Activated naive CD4-positive, alpha-beta T cell treated with anti-CD3 and anti-CD28 coated beads, Interleukin-2, amount 50 U/mL, for 24 hours (primary cell): ENCODE measurements around the gene PEX5L.
"Not testable (repeated sequence)": the region's sequence is repeated elsewhere in the genome, so short reads cannot be mapped to it uniquely, and the experiment has no call there.

Experiments
- H3K27ac Mint-ChIP-seq: one replicate; pipeline ENCODE4 v1.8.0; 2021; ENCODE audit warnings: mild to moderate bottlenecking, mixed read lengths
- H3K27me3 Mint-ChIP-seq: one replicate; pipeline ENCODE4 v1.8.0; 2021; ENCODE audit warnings: mixed read lengths
- H3K36me3 Mint-ChIP-seq: one replicate; pipeline ENCODE4 v1.8.0; 2021; ENCODE audit warnings: mixed read lengths
- H3K4me1 Mint-ChIP-seq: one replicate; pipeline ENCODE4 v1.8.0; 2021; ENCODE audit warnings: mixed read lengths
- H3K4me3 Mint-ChIP-seq: one replicate; pipeline ENCODE4 v1.8.0; 2021; ENCODE audit warnings: mild to moderate bottlenecking, mixed read lengths
- H3K9me3 Mint-ChIP-seq: one replicate; pipeline ENCODE4 v1.8.0; 2021; ENCODE audit warnings: mixed read lengths

The PEX5L gene

GRCh38 chr3:179825527-179826246 lies 211.1 kb downstream of the PEX5L start:
- H3K9me3 Mint-ChIP-seq: no peaks in the 10 kb centered on the region
- H3K36me3 Mint-ChIP-seq: no peaks in the 10 kb centered on the region
- H3K4me3 Mint-ChIP-seq: no peak overlapping the region
- H3K4me1 Mint-ChIP-seq: no peaks in the 10 kb centered on the region
- H3K27me3 Mint-ChIP-seq: peaks cover 11% of the 10 kb centered on the region
- no peak overlapping the region for H3K27ac Mint-ChIP-seq

GRCh38 chr3:179822296-179822695 lies 214.4 kb downstream of the PEX5L start:
- Mint-ChIP-seq H3K27me3 (peaks cover 8% of the 10 kb centered on the region), H3K4me3 (no peak overlapping the region), H3K36me3 (no peaks in the 10 kb centered on the region), H3K4me1 (no peaks in the 10 kb centered on the region), H3K9me3 (no peaks in the 10 kb centered on the region), H3K27ac (no peak overlapping the region)

GRCh38 chr3:179819379-179819778 lies 217.4 kb downstream of the PEX5L start:
- H3K27me3 Mint-ChIP-seq: peaks cover 9% of the 10 kb centered on the region
- no peak overlapping the region for H3K4me3 Mint-ChIP-seq
- H3K27ac Mint-ChIP-seq: no peak overlapping the region
- no peaks in the 10 kb centered on the region for H3K36me3 Mint-ChIP-seq
- no peaks in the 10 kb centered on the region for H3K9me3 Mint-ChIP-seq
- H3K4me1 Mint-ChIP-seq: no peaks in the 10 kb centered on the region

- peaks cover 2% of the 10 kb centered on the region for H3K27me3 Mint-ChIP-seq
- no peaks in the 10 kb centered on the region for H3K9me3 Mint-ChIP-seq
- H3K36me3 Mint-ChIP-seq: no peaks in the 10 kb centered on the region
- no peak overlapping the region for H3K27ac Mint-ChIP-seq
- H3K4me3 Mint-ChIP-seq: no peak overlapping the region
- no peaks in the 10 kb centered on the region for H3K4me1 Mint-ChIP-seq
Observed at GRCh38 chr3:179812096-179812382, 224.7 kb downstream of the PEX5L start.

DNA sequence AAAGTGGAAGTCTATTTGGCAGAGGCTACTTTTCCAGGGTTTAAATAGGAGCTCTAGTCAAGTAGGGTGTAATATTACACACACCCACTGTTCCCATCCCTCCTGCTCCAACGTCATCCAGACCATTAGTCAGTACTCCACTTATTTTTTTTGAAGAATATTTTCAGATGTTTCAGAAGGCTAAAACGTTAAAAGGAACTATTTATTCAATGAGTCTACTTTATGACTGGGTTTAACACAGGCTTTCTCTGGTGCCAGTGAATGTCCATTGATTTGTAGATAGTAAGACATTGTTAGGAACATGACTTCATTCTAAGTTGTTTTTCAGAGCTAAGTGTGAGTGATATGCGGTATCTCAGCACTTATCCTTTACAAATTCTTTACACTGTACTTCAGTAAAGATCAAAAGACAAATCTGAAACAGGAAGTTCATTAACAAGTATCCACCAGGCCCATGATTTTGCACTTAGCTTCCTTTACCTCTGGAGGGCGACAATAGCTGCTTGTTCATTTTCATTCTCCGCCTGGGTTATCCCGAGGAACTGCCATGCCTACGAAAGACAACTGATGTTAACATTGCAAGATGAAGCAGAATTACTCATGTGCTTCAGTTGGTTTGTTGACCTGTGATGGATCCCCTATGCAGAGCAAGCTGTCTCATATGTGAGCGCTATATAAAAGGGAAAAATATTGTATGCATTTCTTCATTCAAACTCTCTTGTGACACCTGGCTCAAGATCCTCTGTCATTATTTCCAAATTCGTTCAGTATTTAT lies 225.2 kb downstream of the PEX5L start:
- Mint-ChIP-seq H3K36me3 (no peaks in the 10 kb centered on the region), H3K4me1 (no peaks in the 10 kb centered on the region), H3K9me3 (no peaks in the 10 kb centered on the region), H3K27me3 (peaks cover 2% of the 10 kb centered on the region), H3K27ac (no peak overlapping the region), H3K4me3 (no peak overlapping the region)

- no peak overlapping the region for H3K4me3 Mint-ChIP-seq
- no peaks in the 10 kb centered on the region for H3K36me3 Mint-ChIP-seq
- no peaks in the 10 kb centered on the region for H3K4me1 Mint-ChIP-seq
- H3K27ac Mint-ChIP-seq: no peak overlapping the region
- peaks cover 4% of the 10 kb centered on the region for H3K27me3 Mint-ChIP-seq
- H3K9me3 Mint-ChIP-seq: no peaks in the 10 kb centered on the region
Observed at GRCh38 chr3:179809639-179810038, 227.1 kb downstream of the PEX5L start.

DNA sequence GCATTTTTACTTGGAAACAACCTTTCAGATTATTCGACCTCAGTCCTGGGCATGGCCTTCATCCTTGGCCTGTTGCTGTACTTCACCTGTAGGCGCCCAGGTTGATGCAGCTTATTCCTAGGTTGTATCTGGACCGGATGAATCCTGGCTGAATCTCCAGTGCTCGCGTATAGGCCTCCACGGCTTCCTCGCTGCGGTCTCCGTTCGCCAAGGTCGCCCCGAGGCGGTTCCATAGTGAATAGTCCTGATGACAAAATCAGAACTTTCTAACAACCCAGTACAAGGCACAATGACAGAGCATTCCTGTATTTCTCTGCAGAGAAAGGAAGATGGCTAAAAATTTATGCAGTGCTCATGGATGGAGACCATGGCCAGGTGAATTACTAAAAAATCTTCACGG lies 229.1 kb downstream of the PEX5L start:
- no peaks in the 10 kb centered on the region for H3K36me3 Mint-ChIP-seq
- no peaks in the 10 kb centered on the region for H3K9me3 Mint-ChIP-seq
- H3K27me3 Mint-ChIP-seq: peaks cover 4% of the 10 kb centered on the region
- no peaks in the 10 kb centered on the region for H3K4me1 Mint-ChIP-seq
- H3K27ac Mint-ChIP-seq: no peak overlapping the region
- no peak overlapping the region for H3K4me3 Mint-ChIP-seq

GRCh38 chr3:179806177-179806576 lies 230.6 kb downstream of the PEX5L start:
- H3K4me1 Mint-ChIP-seq: no peaks in the 10 kb centered on the region
- no peak overlapping the region for H3K4me3 Mint-ChIP-seq
- H3K9me3 Mint-ChIP-seq: no peaks in the 10 kb centered on the region
- H3K27me3 Mint-ChIP-seq: peaks cover 5% of the 10 kb centered on the region
- no peak overlapping the region for H3K27ac Mint-ChIP-seq
- no peaks in the 10 kb centered on the region for H3K36me3 Mint-ChIP-seq

DNA sequence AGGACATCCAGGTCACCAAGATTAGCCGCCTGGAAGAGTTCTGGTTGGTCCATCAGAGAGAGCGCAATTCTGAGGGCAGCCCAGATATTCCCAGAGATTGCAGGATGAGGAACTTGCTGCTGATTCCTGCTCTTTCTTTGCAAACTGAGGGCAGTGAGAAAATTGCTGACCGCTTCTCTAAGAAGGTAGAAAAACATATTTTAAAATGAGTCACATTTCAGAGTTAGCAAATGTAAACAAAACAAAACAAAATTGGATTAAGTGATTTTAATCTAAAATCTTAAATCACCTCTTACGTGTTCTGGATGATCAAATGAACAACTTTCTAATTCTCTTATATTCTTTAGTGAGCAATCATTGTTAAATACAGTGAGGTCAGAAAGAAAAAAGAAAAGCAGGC lies 234.9 kb downstream of the PEX5L start:
- no peaks in the 10 kb centered on the region for H3K36me3 Mint-ChIP-seq
- no peaks in the 10 kb centered on the region for H3K9me3 Mint-ChIP-seq
- peaks cover 6% of the 10 kb centered on the region for H3K27me3 Mint-ChIP-seq
- H3K27ac Mint-ChIP-seq: no peak overlapping the region
- no peak overlapping the region for H3K4me3 Mint-ChIP-seq
- H3K4me1 Mint-ChIP-seq: no peaks in the 10 kb centered on the region

GRCh38 chr3:179801263-179801662 lies 235.5 kb downstream of the PEX5L start:
- H3K4me3 Mint-ChIP-seq: no peak overlapping the region
- H3K9me3 Mint-ChIP-seq: no peaks in the 10 kb centered on the region
- no peak overlapping the region for H3K27ac Mint-ChIP-seq
- peaks cover 6% of the 10 kb centered on the region for H3K27me3 Mint-ChIP-seq
- no peaks in the 10 kb centered on the region for H3K36me3 Mint-ChIP-seq
- no peaks in the 10 kb centered on the region for H3K4me1 Mint-ChIP-seq

DNA sequence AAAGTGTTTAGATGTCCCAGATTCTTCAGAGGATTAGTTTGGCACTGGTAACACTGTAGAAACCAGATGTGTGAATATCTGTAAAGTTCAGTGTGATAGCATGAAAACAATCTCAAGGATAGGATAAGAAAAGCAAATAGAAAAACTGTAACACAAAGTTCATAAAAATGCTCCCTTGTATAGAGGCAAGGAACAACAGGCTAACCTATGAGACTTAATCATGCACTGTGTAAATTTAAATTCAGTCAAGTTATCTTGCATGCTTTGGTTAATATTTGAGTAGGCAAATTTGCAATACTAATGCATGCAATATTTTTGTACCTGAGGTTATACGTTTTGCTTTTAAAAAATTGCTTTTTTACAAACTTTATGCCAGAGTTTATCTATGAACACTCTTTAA lies 239.5 kb downstream of the PEX5L start:
- Mint-ChIP-seq H3K4me3 (no peak overlapping the region), H3K27me3 (peaks cover 4% of the 10 kb centered on the region), H3K27ac (no peak overlapping the region), H3K4me1 (peaks cover 4% of the 10 kb centered on the region), H3K9me3 (no peaks in the 10 kb centered on the region), H3K36me3 (no peaks in the 10 kb centered on the region)

- Mint-ChIP-seq H3K27me3 (peaks cover 4% of the 10 kb centered on the region), H3K4me3 (no peak overlapping the region), H3K27ac (no peak overlapping the region), H3K9me3 (no peaks in the 10 kb centered on the region), H3K4me1 (peaks cover 4% of the 10 kb centered on the region), H3K36me3 (no peaks in the 10 kb centered on the region)
Observed at GRCh38 chr3:179796421-179796820, 240.3 kb downstream of the PEX5L start.

GRCh38 chr3:179794355-179794754 lies 242.4 kb downstream of the PEX5L start:
- H3K4me3 Mint-ChIP-seq: no peak overlapping the region
- H3K36me3 Mint-ChIP-seq: no peaks in the 10 kb centered on the region
- H3K4me1 Mint-ChIP-seq: peaks cover 4% of the 10 kb centered on the region
- H3K9me3 Mint-ChIP-seq: no peaks in the 10 kb centered on the region
- H3K27ac Mint-ChIP-seq: no peak overlapping the region
- H3K27me3 Mint-ChIP-seq: peaks cover 2% of the 10 kb centered on the region

DNA sequence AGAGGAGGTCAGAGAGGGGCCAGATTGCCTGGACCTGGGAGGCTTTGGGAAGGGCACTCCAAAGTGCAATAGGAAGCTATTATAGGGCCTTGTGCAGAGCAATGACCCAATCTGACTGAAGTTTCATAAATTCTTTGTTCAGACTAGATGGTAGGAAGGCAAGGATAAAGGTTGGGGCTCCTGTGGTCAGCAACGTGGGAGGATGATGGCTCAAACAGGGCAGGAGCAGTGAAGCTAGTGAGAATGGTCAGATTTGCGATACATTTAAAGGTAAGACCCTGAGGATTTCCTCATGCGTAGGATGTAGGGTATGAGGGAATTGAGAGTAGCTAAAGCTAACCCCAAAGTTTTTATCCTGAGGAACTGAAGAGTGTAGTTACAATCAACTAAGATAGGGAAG lies 244.9 kb downstream of the PEX5L start:
- Mint-ChIP-seq H3K27me3 (peaks cover 2% of the 10 kb centered on the region), H3K27ac (no peak overlapping the region), H3K4me3 (no peak overlapping the region), H3K4me1 (peaks cover 4% of the 10 kb centered on the region), H3K36me3 (peaks cover 5% of the 10 kb centered on the region), H3K9me3 (no peaks in the 10 kb centered on the region)

DNA sequence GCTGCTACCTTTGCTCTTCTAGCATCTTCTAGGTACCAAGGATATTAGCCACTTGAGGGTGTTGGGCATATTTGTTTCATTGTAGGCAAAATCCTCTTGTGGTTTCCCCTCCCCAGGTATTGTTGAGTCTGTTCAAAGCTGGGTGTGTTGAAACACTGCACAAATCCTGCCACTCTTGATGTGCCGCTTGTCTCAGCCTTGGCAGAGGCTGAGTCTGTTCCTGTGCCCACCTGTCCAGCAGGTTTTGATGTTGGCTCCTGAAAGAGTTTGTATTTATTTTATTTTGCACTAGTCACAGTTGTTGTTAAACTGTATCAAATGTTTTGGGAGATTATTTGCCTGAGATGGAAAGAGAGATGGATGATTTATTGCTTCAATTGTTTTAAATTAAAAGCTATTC lies 247.7 kb downstream of the PEX5L start:
- Mint-ChIP-seq H3K27ac (no peak overlapping the region), H3K9me3 (no peaks in the 10 kb centered on the region), H3K4me1 (no peaks in the 10 kb centered on the region), H3K27me3 (no peaks in the 10 kb centered on the region), H3K4me3 (no peak overlapping the region), H3K36me3 (peaks cover 11% of the 10 kb centered on the region)

DNA sequence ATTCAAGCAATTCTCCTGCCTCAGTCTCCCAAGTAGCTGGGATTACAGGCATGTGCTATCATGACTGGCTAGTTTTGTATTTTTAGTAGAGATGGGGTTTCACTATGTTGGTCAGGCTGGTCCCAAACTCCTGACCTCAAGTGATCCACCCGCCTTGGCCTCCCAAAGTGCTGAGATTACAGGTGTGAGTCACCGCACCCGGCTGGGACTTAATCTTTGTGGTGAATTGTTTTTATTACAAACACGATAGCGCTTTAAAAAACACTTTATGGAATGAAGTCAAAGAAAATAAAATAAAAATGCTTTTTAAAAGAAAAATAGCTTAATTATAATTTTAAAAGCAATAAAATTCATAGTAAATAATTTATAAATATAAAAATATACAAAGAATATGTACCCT lies 253.9 kb downstream of the PEX5L start:
- H3K4me3 Mint-ChIP-seq, H3K9me3 Mint-ChIP-seq, H3K27ac Mint-ChIP-seq, H3K4me1 Mint-ChIP-seq, H3K27me3 Mint-ChIP-seq: not testable (repeated sequence)
- peaks cover 27% of the 10 kb centered on the region for H3K36me3 Mint-ChIP-seq
